Measurements from ENCODE around the gene SMYD2.
"Not testable (repeated sequence)": the region's sequence is repeated elsewhere in the genome, so short reads cannot be mapped to it uniquely, and the experiment has no call there.

SMYD2 gene

DNA sequence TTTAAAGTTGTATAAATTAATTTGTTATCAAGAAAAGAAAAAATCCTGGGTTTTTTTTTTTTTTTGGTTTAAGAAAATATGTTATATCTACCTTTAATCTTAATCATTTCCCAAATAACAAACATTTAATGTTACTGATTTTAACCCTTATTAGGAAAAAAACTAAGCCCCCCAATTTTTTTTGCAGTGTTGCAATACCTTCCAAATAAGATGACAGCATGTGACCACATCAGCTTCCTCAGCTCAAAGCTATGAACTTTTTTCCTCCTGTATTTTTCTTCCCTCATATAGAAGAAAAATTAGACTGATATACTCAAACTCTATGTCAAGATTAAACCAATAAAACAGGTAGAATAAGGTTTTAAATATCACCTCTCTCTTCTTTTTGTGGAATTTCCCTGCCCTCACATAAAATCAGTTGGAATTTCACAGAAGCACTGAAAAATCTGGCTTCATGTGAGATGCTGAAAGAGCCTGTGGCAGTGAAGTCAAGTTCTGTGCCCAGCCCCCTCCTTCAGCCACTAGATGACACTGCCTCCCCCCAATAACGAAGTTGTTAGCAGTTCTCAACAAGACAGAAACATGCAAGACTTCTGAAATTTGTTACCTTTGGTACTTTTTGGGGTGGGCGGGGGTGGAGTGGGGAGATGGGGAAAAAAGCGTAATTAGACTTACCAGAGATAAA lies 9.6 kb upstream of the SMYD2 start:
- TF ChIP-seq, protein P1, sequence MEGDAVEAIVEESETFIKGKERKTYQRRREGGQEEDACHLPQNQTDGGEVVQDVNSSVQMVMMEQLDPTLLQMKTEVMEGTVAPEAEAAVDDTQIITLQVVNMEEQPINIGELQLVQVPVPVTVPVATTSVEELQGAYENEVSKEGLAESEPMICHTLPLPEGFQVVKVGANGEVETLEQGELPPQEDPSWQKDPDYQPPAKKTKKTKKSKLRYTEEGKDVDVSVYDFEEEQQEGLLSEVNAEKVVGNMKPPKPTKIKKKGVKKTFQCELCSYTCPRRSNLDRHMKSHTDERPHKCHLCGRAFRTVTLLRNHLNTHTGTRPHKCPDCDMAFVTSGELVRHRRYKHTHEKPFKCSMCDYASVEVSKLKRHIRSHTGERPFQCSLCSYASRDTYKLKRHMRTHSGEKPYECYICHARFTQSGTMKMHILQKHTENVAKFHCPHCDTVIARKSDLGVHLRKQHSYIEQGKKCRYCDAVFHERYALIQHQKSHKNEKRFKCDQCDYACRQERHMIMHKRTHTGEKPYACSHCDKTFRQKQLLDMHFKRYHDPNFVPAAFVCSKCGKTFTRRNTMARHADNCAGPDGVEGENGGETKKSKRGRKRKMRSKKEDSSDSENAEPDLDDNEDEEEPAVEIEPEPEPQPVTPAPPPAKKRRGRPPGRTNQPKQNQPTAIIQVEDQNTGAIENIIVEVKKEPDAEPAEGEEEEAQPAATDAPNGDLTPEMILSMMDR (IDR thresholded peaks at IDR 0.05; ENCODE audit: poor library complexity, severe bottlenecking) = no peak
- ATAC-seq (ENCODE audit: low read depth) (no peak), DNase-seq (ENCODE audit: low spot score) (no peak)
- Histone ChIP-seq H3K4me1 (ENCODE audit: insufficient read depth, poor library complexity, severe bottlenecking) (no peaks in the 10 kb centered on the region), H3K9me3 (ENCODE audit: severe bottlenecking) (no peaks in the 10 kb centered on the region), H3K4me3 (ENCODE audit: severe bottlenecking) (no peak overlapping the region), H3K27me3 (ENCODE audit: insufficient read depth, poor library complexity, severe bottlenecking) (no peaks in the 10 kb centered on the region), H3K27ac (ENCODE audit: poor library complexity, severe bottlenecking) (no peak overlapping the region), H3K36me3 (ENCODE audit: low read depth) (no peaks in the 10 kb centered on the region)

DNA sequence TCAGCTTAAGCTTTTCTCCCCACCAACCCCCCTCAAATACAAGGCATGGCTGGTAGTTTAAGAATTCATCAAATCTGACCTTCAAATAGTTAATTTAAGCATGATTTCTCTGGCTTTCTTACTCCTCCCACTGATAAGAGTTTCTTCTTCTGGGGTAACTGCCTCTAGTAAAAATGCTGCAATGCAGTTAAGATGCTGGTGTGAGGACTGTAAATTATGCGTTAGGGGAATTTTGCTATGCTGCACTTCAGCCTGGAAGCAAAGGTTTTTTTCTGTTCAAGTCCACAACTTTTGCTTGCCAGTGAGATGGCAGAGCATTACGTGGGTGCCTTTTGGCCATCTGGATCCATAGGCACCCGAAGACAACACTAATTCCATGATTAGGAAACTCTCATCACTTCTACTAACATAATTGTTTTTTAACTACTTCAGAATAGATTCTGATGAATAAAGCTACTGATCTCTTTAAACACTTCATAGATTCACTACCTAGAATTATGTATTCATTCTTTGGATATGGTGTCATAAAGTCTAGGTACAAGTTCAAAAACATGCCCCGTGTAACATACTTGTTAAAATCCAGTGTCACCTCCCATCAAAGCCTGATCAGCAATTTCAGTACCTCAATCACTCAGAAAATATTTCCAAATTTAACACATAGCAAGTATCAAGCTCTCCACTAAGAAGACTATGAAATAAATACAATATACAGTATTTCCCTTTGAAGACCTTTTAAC lies 8.8 kb upstream of the SMYD2 start:
- DNase-seq (ENCODE audit: low spot score) (no peak), ATAC-seq (ENCODE audit: low read depth) (no peak)
- no peaks in the 10 kb centered on the region for H3K9me3 ChIP-seq (ENCODE audit: severe bottlenecking)
- H3K27ac ChIP-seq (ENCODE audit: poor library complexity, severe bottlenecking) = no peak overlapping the region
- H3K27me3 ChIP-seq (ENCODE audit: insufficient read depth, poor library complexity, severe bottlenecking) = no peaks in the 10 kb centered on the region
- H3K4me1 ChIP-seq (ENCODE audit: insufficient read depth, poor library complexity, severe bottlenecking) = no peaks in the 10 kb centered on the region
- H3K36me3 ChIP-seq (ENCODE audit: low read depth) = no peaks in the 10 kb centered on the region
- TF ChIP-seq, protein P1 (IDR thresholded peaks at IDR 0.05; ENCODE audit: poor library complexity, severe bottlenecking) = no peak
- no peak overlapping the region for H3K4me3 ChIP-seq (ENCODE audit: severe bottlenecking)

DNA sequence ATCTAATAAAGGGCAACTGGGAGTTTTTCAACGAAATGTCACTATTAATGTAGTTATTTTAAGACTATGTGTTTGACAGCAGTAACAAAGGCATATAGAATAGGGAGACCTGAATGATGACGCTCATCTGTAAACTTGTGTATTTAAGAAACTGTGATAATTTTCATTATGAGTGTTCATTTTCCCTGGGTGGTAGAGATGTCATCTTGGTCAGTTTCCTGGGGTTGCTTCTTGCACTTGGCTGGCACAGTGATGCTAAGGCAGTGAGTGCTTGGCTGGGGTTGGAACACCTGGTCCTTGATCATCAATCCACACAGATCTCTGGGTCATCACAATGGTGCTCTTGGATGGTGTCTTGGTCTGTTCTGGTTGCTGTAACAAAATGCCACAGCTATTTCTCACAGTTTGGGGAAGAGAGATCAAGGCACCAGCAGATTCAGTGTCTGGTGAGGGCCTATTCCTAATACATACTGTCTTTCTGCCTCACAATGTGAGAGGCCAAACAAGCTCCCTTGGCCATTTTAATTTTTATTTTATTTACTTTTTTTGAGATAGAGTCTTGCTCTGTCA lies 7.9 kb upstream of the SMYD2 start:
- TF ChIP-seq, protein P1 (IDR thresholded peaks at IDR 0.05; ENCODE audit: poor library complexity, severe bottlenecking) = no peak
- ATAC-seq (ENCODE audit: low read depth) (no peak), DNase-seq (ENCODE audit: low spot score) (no peak)
- Histone ChIP-seq H3K27me3 (ENCODE audit: insufficient read depth, poor library complexity, severe bottlenecking) (no peaks in the 10 kb centered on the region), H3K4me3 (ENCODE audit: severe bottlenecking) (no peak overlapping the region), H3K4me1 (ENCODE audit: insufficient read depth, poor library complexity, severe bottlenecking) (no peaks in the 10 kb centered on the region), H3K27ac (ENCODE audit: poor library complexity, severe bottlenecking) (no peak overlapping the region), H3K36me3 (ENCODE audit: low read depth) (no peaks in the 10 kb centered on the region), H3K9me3 (ENCODE audit: severe bottlenecking) (no peaks in the 10 kb centered on the region)

DNA sequence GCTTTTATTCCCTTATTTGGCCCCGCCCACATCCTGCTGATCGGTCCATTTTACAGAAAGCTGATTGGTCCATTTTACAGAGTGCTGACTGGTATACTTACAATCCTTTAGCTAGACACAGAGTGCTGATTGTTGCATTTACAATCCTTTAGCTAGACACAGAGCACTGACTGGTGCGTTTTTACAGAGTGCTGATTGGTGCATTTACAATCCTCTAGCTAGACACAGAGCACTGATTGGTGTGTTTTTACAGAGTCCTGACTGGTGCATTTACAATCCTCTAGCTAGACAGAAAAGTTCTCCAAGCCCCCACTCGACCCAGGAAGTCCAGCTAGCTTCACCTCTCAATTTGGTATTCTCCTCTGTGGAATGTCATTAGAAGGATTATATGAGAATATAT lies 5.3 kb upstream of the SMYD2 start:
- not testable (repeated sequence) for H3K27ac ChIP-seq (ENCODE audit: poor library complexity, severe bottlenecking); ATAC-seq (ENCODE audit: low read depth); H3K27me3 ChIP-seq (ENCODE audit: insufficient read depth, poor library complexity, severe bottlenecking); H3K4me1 ChIP-seq (ENCODE audit: insufficient read depth, poor library complexity, severe bottlenecking); H3K4me3 ChIP-seq (ENCODE audit: severe bottlenecking); DNase-seq (ENCODE audit: low spot score); H3K36me3 ChIP-seq (ENCODE audit: low read depth); H3K9me3 ChIP-seq (ENCODE audit: severe bottlenecking)

DNA sequence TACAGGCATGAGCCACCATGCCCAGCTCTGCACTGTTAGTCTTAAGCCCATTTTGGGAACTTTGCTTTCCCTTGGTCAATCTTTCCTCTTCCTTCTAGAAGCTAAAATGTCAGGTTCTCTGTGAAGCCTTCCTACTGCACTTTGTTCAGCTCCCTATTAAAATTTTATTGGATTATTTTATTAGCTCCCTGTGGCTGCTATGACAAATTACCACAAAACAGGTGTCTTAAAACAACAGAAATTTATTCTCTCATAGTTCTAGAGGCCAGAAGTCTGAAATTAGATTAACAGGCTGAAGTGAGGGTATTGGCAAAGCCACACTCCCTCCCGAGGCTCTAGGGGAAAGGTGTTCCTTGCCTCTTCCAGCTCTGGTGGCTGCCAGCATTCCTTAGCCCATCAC lies 4.2 kb upstream of the SMYD2 start:
- TF ChIP-seq, protein P1 (IDR thresholded peaks at IDR 0.05; ENCODE audit: poor library complexity, severe bottlenecking) = no peak
- Histone ChIP-seq H3K9me3 (ENCODE audit: severe bottlenecking) (no peaks in the 10 kb centered on the region), H3K4me1 (ENCODE audit: insufficient read depth, poor library complexity, severe bottlenecking) (no peaks in the 10 kb centered on the region), H3K27ac (ENCODE audit: poor library complexity, severe bottlenecking) (no peak overlapping the region), H3K27me3 (ENCODE audit: insufficient read depth, poor library complexity, severe bottlenecking) (no peaks in the 10 kb centered on the region), H3K36me3 (ENCODE audit: low read depth) (no peaks in the 10 kb centered on the region), H3K4me3 (ENCODE audit: severe bottlenecking) (no peak overlapping the region)
- ATAC-seq (ENCODE audit: low read depth) (no peak), DNase-seq (ENCODE audit: low spot score) (no peak)
